HFF-Myc (cell line): ENCODE data around the gene SSTR1.

Experiments
- DNase-seq: peaks from one replicate; pipeline ENCODE4 v3.0.0-alpha.2; 2011; ENCODE audit warnings: low read depth; ENCODE audit errors: extremely low read depth
- H3K4me3 ChIP-seq: replicated peaks from 2 replicates; pipeline ENCODE4 v1.5.1; 2011; ENCODE audit warnings: low read depth, mild to moderate bottlenecking, control low read depth, low read length
- TF ChIP-seq, protein P1 (sequence below): IDR thresholded peaks from 2 replicates; pipeline ENCODE4 v1.5.1; 2012; ENCODE audit warnings: mild to moderate bottlenecking, low read depth, low read length, control low read depth; ENCODE audit errors: missing control alignments

The SSTR1 gene

DNA sequence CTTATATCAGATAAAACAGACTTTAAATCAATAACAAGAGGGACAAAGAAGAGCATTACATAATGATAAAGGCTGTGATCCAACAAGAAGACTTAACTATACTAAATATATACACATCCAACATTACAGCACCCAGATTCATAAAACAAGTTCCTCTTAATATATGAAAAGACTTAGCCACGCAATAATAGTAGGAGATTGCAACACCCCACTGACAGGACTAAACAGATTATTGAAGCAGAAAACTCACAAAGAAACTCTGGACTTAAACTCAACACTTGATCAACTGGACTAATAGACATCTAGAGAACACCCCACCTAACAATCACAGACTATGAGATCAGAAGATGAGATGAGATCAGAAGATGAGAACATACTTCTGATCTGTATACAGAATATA lies 53.9 kb downstream of the SSTR1 start:
- no peak for DNase-seq
- no peak overlapping the region for H3K4me3 ChIP-seq
- TF ChIP-seq, protein P1, sequence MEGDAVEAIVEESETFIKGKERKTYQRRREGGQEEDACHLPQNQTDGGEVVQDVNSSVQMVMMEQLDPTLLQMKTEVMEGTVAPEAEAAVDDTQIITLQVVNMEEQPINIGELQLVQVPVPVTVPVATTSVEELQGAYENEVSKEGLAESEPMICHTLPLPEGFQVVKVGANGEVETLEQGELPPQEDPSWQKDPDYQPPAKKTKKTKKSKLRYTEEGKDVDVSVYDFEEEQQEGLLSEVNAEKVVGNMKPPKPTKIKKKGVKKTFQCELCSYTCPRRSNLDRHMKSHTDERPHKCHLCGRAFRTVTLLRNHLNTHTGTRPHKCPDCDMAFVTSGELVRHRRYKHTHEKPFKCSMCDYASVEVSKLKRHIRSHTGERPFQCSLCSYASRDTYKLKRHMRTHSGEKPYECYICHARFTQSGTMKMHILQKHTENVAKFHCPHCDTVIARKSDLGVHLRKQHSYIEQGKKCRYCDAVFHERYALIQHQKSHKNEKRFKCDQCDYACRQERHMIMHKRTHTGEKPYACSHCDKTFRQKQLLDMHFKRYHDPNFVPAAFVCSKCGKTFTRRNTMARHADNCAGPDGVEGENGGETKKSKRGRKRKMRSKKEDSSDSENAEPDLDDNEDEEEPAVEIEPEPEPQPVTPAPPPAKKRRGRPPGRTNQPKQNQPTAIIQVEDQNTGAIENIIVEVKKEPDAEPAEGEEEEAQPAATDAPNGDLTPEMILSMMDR = no peak
